Brain microvascular endothelial cell (primary cell): ENCODE results near the gene DTNB.
A peak's percentile ranks its signal among the peaks of the same experiment; 100 is the strongest.

Experiments
- DNase-seq: peaks from one replicate; pipeline ENCODE4 v3.0.0-alpha.2; 2020
- H3K27ac ChIP-seq: fragments of 250-450 bp; sonication (Bioruptor Pico); 2 replicates; pipeline ENCODE4 v1.5.1; 2020; ENCODE audit warnings: mild to moderate bottlenecking, moderate library complexity
- H3K27me3 ChIP-seq: fragments of 250-450 bp; sonication (Bioruptor Pico); replicated peaks from 2 replicates; pipeline ENCODE4 v1.5.1; 2020; ENCODE audit warnings: mild to moderate bottlenecking
- H3K36me3 ChIP-seq: fragments of 250-450 bp; sonication (Bioruptor Pico); replicated peaks from 2 replicates; pipeline ENCODE4 v1.5.1; 2020; ENCODE audit warnings: mild to moderate bottlenecking
- H3K4me3 ChIP-seq: 2 replicates; pipeline ENCODE4 v1.5.1; 2011; ENCODE audit warnings: low read depth, mild to moderate bottlenecking, control low read depth, low read length, moderate library complexity
- CTCF ChIP-seq: IDR thresholded peaks from 2 replicates; pipeline ENCODE4 v1.5.1; 2011; ENCODE audit warnings: low read depth, mild to moderate bottlenecking, moderate library complexity, low read length, control low read depth, inconsistent platforms; ENCODE audit errors: missing control alignments
- in situ Hi-C: cut with HindIII; loops from 2 replicates; pipeline ENCODE4 v1.10.0; 2017; ENCODE audit warnings: low sequenced_read_pairs, low pct_ligation_motif_present

Gene DTNB

GRCh38 chr2:25582077-25582830 is 91.1 kb downstream of the DTNB start:
- no peaks in the 10 kb centered on the region for H3K27me3 ChIP-seq
- H3K27ac ChIP-seq, result no peak overlapping the region
- H3K36me3 ChIP-seq, result no peaks in the 10 kb centered on the region
- no peak overlapping the region for H3K4me3 ChIP-seq
- DNase-seq, result no peak
- in situ Hi-C loops, result no loop called here
- TF ChIP-seq CTCF, result no peak

DNA sequence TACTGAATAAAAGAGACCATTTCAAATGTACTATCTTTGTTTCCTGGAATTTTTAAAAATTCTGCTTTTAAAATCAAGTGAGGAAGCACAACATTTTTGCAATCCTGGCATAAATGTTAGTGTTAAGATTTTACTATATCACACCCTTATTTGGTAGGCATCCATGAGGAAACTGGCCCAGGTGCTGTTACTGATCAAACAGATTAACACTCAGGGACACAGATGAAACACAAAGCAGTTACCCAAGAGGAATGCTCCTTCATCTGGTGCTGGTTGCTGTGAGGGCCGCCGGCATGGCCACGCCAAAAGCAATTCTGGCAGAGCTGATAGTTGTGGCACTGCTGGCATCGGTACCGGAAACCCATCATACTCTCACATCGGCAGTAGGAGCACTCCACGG is 96.8 kb downstream of the DTNB start:
- Histone ChIP-seq H3K36me3 (no peaks in the 10 kb centered on the region), H3K27me3 (no peaks in the 10 kb centered on the region), H3K27ac (no peak overlapping the region), H3K4me3 (no peak overlapping the region)
- DNase-seq, result no peak
- TF ChIP-seq CTCF, result no peak
- in situ Hi-C loops, result no loop called here

DNA sequence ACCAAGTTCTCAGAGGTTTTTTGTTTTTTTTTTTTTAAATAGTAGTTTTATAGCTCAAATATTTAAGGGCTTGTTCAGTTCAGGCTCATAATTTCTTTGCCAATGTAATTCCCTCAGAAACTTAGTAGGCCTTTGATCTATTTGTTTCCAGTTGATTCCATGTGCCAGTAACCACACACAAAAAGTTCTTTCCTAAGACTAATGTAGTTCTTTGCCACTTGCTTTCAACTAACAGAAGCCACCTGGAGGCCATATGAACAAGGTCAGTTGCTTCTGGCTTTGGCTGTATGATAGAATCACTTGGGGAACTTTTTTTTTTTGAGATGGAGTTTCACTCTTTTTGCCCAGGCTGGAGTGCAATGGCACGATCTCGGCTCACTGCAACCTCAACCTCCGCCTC is 100.7 kb downstream of the DTNB start:
- no peak for DNase-seq
- Histone ChIP-seq H3K36me3 (no peaks in the 10 kb centered on the region), H3K27me3 (no peaks in the 10 kb centered on the region), H3K27ac (no peak overlapping the region), H3K4me3 (no peak overlapping the region)
- TF ChIP-seq CTCF, result no peak
- in situ Hi-C loops, result no loop called here

GRCh38 chr2:25570161-25570845 is 103.1 kb downstream of the DTNB start:
- H3K27me3 ChIP-seq, result no peaks in the 10 kb centered on the region
- no peaks in the 10 kb centered on the region for H3K36me3 ChIP-seq
- no peak overlapping the region for H3K27ac ChIP-seq
- no peak overlapping the region for H3K4me3 ChIP-seq
- no peak for TF ChIP-seq CTCF
- in situ Hi-C loops, result no loop called here
- no peak for DNase-seq

GRCh38 chr2:25567406-25567805 is 106.0 kb downstream of the DTNB start:
- peak; percentile 48 for DNase-seq
- peak; percentile 46 for TF ChIP-seq CTCF
- in situ Hi-C loops, result no loop called here
- Histone ChIP-seq H3K27ac (no peak overlapping the region), H3K27me3 (no peaks in the 10 kb centered on the region), H3K4me3 (no peak overlapping the region), H3K36me3 (no peaks in the 10 kb centered on the region)
